ENCODE data around the gene TBC1D10A. TPM values are rescaled to one million over a fixed set of nuclear protein-coding genes. Genes with fewer than 3 reads are reported as not detected.

The TBC1D10A gene
- total and polyA plus RNA-seq, 8 donors: 4.0 to 19.4 (median 7.6) TPM

DNA sequence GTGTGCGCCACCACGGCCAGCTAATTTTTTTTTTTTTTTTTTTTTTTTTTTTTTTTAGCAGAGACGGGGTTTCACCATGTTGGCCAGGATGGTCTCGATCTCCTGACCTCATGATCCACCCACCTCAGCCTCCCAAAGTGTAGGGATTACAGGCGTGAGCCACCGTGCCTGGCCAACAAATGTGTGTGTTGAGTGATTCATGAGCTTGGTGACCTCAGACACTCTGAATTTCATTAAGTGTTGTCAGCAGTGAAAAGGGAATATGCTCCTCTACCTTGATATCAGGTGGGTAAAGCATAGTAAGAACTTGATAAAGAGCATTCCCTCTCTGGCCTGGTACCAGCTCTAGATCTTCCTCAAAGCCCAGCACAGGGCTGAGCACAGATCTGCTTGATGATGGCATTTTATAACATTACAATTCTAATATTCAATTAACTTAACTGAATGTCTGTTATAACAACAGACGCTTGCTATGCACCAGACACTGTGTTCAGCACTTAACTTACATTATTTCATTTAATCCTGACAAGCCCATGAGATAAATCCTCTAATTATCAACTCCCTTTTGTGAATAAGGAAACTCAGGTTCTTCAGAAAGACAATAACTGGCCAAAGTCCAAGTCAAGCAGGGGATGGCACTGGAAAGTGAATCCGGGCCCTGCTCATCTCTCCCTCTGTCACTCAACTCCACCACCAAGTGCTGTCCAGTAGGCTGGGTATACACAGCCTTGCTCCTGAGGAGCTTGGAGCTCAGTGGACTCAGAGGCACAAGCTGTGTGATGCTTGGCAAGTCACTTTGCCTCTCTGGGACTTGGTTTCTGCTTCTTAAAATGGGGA, 13.0 kb downstream of the TBC1D10A start:
- no peak overlapping the region for H3K4me3 ChIP-seq
- TF ChIP-seq, protein P1, sequence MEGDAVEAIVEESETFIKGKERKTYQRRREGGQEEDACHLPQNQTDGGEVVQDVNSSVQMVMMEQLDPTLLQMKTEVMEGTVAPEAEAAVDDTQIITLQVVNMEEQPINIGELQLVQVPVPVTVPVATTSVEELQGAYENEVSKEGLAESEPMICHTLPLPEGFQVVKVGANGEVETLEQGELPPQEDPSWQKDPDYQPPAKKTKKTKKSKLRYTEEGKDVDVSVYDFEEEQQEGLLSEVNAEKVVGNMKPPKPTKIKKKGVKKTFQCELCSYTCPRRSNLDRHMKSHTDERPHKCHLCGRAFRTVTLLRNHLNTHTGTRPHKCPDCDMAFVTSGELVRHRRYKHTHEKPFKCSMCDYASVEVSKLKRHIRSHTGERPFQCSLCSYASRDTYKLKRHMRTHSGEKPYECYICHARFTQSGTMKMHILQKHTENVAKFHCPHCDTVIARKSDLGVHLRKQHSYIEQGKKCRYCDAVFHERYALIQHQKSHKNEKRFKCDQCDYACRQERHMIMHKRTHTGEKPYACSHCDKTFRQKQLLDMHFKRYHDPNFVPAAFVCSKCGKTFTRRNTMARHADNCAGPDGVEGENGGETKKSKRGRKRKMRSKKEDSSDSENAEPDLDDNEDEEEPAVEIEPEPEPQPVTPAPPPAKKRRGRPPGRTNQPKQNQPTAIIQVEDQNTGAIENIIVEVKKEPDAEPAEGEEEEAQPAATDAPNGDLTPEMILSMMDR (IDR thresholded peaks at IDR 0.05): no peak
- DNase-seq: no peak
- ATAC-seq: no peak
- H3K27ac ChIP-seq: peak overlapping the region in 1 of 4 donors; percentile 6
- no peaks in the 10 kb centered on the region for H3K9me3 ChIP-seq
- intact Hi-C loops (cut with DNase I): no loop called here
- no peaks in the 10 kb centered on the region for H3K27me3 ChIP-seq
- H3K4me1 ChIP-seq: peaks cover 27 to 35% (median 28%) of the 10 kb centered on the region in 3 donors
- WGBS, 2 donors: 78 to 84% methylated on average over 6 to 7 of the region's 8 CpGs
- no peaks in the 10 kb centered on the region for H3K36me3 ChIP-seq
- no peak for FAIRE-seq

DNA sequence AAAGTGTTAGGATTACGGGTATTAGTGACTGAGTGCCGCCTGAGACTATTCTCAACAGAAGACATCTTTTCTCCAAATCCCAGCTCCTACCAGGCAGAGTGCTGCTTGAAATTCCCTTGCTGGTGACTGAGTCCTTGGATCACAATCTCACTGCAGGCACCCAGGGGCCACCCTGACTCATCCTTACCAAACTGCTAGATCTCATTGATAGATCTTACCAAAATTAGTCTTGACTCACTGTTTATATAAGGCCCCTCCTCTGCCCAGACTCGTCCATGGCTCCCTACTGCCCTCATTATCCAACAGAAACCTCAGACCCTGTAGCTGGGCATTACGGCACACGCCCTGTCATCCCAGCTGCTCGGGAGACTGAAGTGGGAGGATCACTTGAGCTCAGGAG, 14.7 kb downstream of the TBC1D10A start:
- WGBS, 2 donors: 91 to 94% methylated on average over 6 of the region's 6 CpGs
- H3K4me1 ChIP-seq: peaks cover 31 to 42% (median 36%) of the 10 kb centered on the region in 3 donors
- no peaks in the 10 kb centered on the region for H3K27me3 ChIP-seq
- no peaks in the 10 kb centered on the region for H3K36me3 ChIP-seq
- H3K27ac ChIP-seq: peak overlapping the region in 2 of 4 donors; percentile 77 to 91
- H3K9me3 ChIP-seq: no peaks in the 10 kb centered on the region
- no peak overlapping the region for H3K4me3 ChIP-seq
- no peak for FAIRE-seq
- TF ChIP-seq, protein P1 (IDR thresholded peaks at IDR 0.05): no peak
- intact Hi-C loops (cut with DNase I): no loop called here
- ATAC-seq: no peak
- DNase-seq: no peak

DNA sequence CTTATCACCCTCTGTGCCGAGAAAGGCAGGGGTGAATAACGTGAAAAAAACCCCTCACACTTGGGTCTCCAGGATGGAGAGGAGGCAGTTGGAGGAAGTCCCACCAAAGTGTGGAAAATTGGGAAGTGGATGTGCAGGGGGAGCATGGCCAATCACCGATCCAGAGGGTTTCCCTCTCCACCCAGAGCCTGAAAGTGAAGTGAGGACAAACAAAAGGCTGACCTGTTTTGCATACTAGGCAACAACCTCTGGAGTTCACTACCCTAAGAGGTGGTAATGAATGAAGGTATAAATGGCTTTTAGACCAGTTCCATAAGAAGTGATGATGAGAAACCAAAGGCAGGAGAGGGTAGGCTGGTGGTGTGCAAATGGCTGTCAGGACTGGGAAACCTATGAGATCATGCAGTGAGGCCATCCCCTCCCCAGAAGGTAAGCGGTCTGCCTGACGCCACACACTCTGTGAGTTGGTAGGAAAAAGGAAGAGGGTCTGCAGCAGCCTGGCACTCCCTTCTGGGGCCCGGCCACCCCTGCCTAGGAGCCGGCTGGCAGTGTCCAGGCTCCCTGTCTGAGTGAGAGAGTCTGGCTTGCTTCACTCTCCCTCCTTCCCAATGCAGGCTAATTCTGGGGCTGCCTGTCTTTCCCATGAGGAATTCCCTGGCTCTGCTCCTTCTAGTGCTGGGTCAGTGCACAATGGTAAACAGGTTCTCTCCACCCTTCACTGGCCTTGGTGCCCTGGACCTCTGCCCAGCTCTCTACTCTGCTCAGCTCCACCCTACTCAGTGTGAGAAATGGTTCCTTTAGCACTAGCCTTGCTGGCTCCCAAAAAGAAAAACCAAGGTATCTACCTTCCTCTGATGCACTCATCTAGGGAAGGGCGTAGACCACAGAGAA, 15.6 kb downstream of the TBC1D10A start:
- Histone ChIP-seq H3K27ac (peak overlapping the region; percentile 74 to 91 (median 82)), H3K4me1 (peaks cover 31 to 51% (median 42%) of the 10 kb centered on the region in 3 donors), H3K36me3 (no peaks in the 10 kb centered on the region), H3K27me3 (no peaks in the 10 kb centered on the region), H3K9me3 (no peaks in the 10 kb centered on the region), H3K4me3 (no peak overlapping the region)
- ATAC-seq (peak; percentile 86 to 91 (median 90)), FAIRE-seq (no peak), DNase-seq (peak; percentile 75 to 92 (median 86))
- intact Hi-C loops (cut with DNase I): no loop called here
- TF ChIP-seq, protein P1 (IDR thresholded peaks at IDR 0.05): no peak
- WGBS, 2 donors: 18 to 29% methylated on average over 7 to 8 of the region's 8 CpGs

DNA sequence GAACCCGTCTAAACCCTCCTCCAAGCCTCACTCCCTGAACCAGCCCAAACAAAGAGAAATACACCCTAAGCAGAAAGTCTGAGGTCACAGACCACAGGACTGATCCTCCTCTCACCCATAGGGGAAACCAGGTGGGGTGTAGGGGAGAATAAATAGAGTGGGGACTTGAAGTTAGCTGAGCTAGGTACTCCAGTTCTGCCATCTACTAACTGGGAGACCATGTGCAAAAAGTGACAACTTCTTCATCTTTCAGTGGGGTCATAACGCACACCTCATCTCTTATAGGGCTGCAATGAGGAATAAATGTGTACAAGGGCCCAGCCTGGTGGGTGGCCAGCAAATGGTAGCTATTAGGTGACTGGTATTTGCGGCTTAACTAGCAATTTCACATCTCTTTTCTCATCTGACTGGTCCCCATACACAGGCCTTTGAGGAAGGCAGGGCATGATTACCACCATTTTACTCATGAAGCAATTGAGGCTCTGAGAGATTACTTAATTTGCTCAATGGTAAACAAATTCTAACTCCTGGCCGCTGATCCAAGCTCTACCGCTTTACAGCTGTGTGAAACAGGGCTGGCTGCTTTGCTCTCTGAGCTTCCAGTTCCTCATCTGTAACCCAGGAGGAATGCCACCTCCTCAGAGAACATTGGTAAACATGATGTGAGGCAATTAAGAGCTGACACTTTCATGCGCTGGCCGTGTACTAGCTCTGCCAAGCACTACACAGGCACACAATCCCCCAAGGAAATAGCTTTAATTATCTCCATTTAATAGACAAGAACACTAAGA, 16.6 kb downstream of the TBC1D10A start:
- ATAC-seq: peak; percentile 76 to 81 (median 78)
- Histone ChIP-seq H3K4me3 (no peak overlapping the region), H3K36me3 (no peaks in the 10 kb centered on the region), H3K9me3 (no peaks in the 10 kb centered on the region), H3K4me1 (peaks cover 33 to 61% (median 50%) of the 10 kb centered on the region in 3 donors), H3K27me3 (no peaks in the 10 kb centered on the region), H3K27ac (peak overlapping the region; percentile 74 to 91 (median 82))
- FAIRE-seq: peak; percentile 23
- TF ChIP-seq, protein P1 (IDR thresholded peaks at IDR 0.05): no peak
- intact Hi-C loops (cut with DNase I): no loop called here
- 40 to 44% methylated on average over 7 of the region's 7 CpGs for WGBS, 2 donors
- peak in 3 of 6 donors; percentile 59 to 66 (median 60) for DNase-seq

All from pancreas (tissue), 10 donors.